GM06990 (cell line): ENCODE data around the gene RTN4RL2.

Experiments used
- DNase-seq: peaks from one replicate; pipeline ENCODE4 v3.0.0-alpha.2; 2011; ENCODE audit not compliant: insufficient read length; ENCODE audit errors: extremely low read depth
- H3K27me3 ChIP-seq: replicated peaks from 2 replicates; pipeline ENCODE4 v1.6.0; 2011; ENCODE audit warnings: low read length; ENCODE audit not compliant: control insufficient read depth, insufficient read depth
- H3K36me3 ChIP-seq: 2 replicates; pipeline ENCODE4 v1.5.1; 2011; ENCODE audit warnings: low read length; ENCODE audit not compliant: control insufficient read depth, insufficient read depth
- H3K4me3 ChIP-seq: replicated peaks from 2 replicates; pipeline ENCODE4 v1.5.1; 2011; ENCODE audit warnings: low read depth, mild to moderate bottlenecking, control low read depth, low read length
- TF ChIP-seq, protein P1 (sequence below): IDR thresholded peaks from 2 replicates; pipeline ENCODE4 v1.5.1; 2011; ENCODE audit warnings: low read length, control low read depth, mild to moderate bottlenecking, inconsistent platforms; ENCODE audit not compliant: insufficient read depth, poor library complexity, severe bottlenecking

Gene RTN4RL2

DNA sequence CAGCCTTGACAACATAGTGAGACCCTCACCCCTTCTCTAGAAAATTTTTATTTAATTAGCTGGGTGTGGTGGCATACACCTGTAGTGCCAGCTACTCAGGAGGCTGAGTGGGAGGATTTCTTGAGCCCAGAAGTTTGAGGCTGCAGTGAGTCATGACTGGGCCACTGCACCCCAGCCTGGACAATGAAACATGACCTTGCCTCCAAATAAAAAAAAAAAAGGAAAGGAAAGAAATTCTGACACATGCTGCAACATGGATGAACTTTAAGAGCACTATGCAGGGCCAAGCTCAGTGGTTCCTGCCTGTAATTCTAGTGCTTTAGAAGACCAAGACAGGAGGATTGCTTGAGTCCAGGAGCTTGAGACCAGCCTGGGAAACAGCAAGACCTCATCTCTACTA is 42.2 kb upstream of the RTN4RL2 start:
- Histone ChIP-seq H3K4me3 (no peak overlapping the region), H3K27me3 (no peaks in the 10 kb centered on the region), H3K36me3 (peaks cover 58% of the 10 kb centered on the region)
- no peak for DNase-seq
- TF ChIP-seq, protein P1, sequence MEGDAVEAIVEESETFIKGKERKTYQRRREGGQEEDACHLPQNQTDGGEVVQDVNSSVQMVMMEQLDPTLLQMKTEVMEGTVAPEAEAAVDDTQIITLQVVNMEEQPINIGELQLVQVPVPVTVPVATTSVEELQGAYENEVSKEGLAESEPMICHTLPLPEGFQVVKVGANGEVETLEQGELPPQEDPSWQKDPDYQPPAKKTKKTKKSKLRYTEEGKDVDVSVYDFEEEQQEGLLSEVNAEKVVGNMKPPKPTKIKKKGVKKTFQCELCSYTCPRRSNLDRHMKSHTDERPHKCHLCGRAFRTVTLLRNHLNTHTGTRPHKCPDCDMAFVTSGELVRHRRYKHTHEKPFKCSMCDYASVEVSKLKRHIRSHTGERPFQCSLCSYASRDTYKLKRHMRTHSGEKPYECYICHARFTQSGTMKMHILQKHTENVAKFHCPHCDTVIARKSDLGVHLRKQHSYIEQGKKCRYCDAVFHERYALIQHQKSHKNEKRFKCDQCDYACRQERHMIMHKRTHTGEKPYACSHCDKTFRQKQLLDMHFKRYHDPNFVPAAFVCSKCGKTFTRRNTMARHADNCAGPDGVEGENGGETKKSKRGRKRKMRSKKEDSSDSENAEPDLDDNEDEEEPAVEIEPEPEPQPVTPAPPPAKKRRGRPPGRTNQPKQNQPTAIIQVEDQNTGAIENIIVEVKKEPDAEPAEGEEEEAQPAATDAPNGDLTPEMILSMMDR: no peak

DNA sequence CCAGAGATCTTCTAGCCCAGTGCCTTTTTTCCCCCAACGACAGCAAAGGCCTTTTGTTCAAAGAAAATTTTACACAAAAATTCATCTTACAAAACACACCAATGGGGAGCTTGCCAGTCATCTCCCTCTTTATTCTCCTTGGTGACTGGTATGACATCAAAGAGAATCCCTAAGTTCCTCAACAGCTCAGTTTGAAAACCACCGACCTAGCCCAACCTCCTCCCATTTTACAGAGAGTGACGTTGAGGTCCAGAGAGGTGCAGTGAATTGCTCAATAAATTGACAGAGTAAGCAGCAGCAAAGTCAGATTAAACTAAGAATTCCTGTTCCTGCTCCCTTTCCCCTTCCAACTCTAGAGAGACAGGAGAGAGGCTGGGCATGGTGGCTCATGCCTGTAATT is 41.2 kb upstream of the RTN4RL2 start:
- H3K4me3 ChIP-seq: no peak overlapping the region
- DNase-seq: no peak
- peaks cover 56% of the 10 kb centered on the region for H3K36me3 ChIP-seq
- TF ChIP-seq, protein P1: no peak
- no peaks in the 10 kb centered on the region for H3K27me3 ChIP-seq

DNA sequence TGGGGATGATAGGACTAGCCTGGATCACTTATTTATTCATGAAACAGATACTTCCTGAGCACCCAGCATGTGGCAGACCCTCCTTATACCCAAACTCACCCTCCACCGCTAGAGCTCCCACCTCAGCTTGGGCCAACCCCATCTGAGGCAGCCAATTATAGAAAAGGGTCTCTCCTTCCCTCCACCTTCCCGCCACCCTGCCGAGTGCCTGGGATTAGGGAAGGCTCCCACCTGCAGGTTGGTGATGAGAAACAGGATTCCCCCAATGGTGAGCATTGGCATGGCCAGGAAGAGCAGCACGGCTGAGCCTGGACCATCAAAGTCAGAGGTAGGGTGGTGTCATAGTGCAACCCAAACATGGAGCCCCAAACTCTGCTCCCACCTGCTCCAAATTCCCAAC is 39.3 kb upstream of the RTN4RL2 start:
- H3K4me3 ChIP-seq: no peak overlapping the region
- DNase-seq: no peak
- TF ChIP-seq, protein P1: no peak
- H3K36me3 ChIP-seq: peaks cover 49% of the 10 kb centered on the region
- H3K27me3 ChIP-seq: no peaks in the 10 kb centered on the region

DNA sequence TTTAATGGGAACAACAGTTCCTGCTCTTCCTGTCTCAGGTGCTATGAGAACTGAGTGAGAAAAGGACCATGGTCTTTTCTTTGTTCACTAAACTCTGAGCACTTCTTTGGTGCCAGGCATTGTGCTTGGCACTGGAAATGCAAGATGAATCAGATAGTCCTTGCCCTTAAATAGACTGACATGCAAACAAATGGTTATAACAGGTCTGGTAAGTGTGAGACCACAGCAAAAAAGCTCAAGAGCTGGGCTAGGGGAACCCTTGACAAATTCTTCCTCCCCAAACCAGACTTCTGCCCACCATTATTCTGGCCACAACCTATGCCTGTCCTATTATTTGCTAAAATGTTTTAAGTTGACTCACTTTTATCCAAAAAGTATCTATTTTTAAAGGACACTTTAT is 38.5 kb upstream of the RTN4RL2 start:
- no peak for DNase-seq
- H3K4me3 ChIP-seq: no peak overlapping the region
- peaks cover 44% of the 10 kb centered on the region for H3K36me3 ChIP-seq
- TF ChIP-seq, protein P1: no peak
- H3K27me3 ChIP-seq: no peaks in the 10 kb centered on the region

DNA sequence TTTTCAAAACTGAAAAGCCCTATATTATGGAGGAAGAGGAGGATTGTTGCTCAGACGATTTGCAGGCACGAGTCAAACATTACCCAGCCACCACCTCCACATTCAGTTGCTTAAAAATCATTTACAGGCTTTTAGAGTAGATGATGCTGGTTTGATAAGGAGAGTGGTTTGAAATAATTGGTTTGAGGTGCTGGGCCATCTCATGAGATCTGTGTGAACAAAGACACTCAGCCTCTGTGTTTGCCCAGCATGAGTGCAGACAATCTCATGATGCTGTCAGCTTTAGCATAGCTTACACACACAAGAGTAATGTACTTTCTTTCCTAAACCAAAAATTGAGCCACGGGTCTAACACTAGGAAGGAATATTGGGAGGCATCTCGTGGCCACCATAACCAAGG is 37.7 kb upstream of the RTN4RL2 start:
- DNase-seq: no peak
- Histone ChIP-seq H3K4me3 (no peak overlapping the region), H3K36me3 (peaks cover 36% of the 10 kb centered on the region), H3K27me3 (no peaks in the 10 kb centered on the region)
- TF ChIP-seq, protein P1: no peak

DNA sequence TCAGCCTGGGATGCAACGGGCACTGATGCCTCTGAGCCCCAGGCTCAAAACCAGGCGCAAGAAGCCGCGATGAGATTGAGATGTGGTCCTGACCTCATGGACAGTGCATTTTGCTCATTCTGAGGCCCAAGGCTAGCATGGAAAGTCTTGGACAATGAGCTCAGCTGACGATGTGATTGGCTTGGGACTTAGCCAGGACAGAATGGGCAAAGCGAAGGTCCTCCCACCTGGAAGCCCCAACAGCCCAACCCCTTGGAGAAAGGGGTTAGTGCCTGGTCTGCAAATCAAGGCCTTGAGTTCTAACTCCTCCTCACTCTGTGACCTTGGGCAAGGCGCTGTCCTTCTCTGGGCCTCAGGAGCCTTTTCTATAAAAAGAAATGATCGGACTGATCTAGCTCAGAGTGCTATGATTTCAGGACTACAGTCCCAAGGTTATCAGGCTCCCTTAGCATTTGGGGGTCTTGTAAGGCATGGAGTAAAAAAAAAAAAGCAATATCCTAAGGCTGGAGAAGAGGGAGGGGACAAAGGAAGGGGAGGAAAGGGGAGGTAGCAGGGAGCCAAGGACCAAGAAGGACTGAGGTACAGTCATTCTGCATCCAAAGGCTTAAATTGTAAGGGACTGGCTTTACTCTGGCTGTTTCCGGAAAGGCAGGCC is 36.1 kb upstream of the RTN4RL2 start:
- Histone ChIP-seq H3K36me3 (peaks cover 30% of the 10 kb centered on the region), H3K27me3 (no peaks in the 10 kb centered on the region), H3K4me3 (peak overlapping the region; percentile 86)
- TF ChIP-seq, protein P1: no peak
- no peak for DNase-seq
